Transverse colon (tissue), 4 donors: ENCODE data around the gene CEP95. TPM values are rescaled to one million over a fixed set of nuclear protein-coding genes. Genes with fewer than 3 reads are reported as not detected.
"Not testable (repeated sequence)": the region's sequence is repeated elsewhere in the genome, so short reads cannot be mapped to it uniquely, and the experiment has no call there.

Source experiments
- DNase-seq: peaks from one replicate; pipeline ENCODE4 v3.0.0-alpha.2; 2019
- H3K27ac ChIP-seq, 4 donors: fragments of 200-600 bp; sonication (generic); 2 replicates each; pipeline ENCODE4 v1.5.1; 2016 to 2018; ENCODE audit warnings: inconsistent platforms in 4 of 4
- H3K27me3 ChIP-seq: fragments of 200-600 bp; sonication (generic); 2 replicates; pipeline ENCODE4 v1.5.1; 2017; ENCODE audit warnings: inconsistent platforms
- H3K36me3 ChIP-seq, 4 donors: fragments of 200-600 bp; sonication (generic); 2 replicates each; pipeline ENCODE4 v1.5.1; 2017 to 2019; ENCODE audit warnings: inconsistent platforms in 4 of 4
- H3K4me1 ChIP-seq, 4 donors: fragments of 200-600 bp; sonication (generic); 2 replicates each; pipeline ENCODE4 v1.5.1; 2017 to 2020; ENCODE audit warnings: inconsistent platforms in 4 of 4
- H3K4me3 ChIP-seq, 4 donors: fragments of 200-600 bp; sonication (generic); 1 replicate in 1 of 4; 2 replicates in 3 of 4; pipeline versions ENCODE4 v1.5.1 to v1.6.1; 2017 to 2019; ENCODE audit warnings: inconsistent platforms in 4 of 4
- H3K9me3 ChIP-seq, 2 donors: fragments of 200-600 bp; sonication (generic); 2 replicates each; pipeline ENCODE4 v1.5.1; 2017 to 2019; ENCODE audit warnings: inconsistent platforms in 2 of 2
- CTCF ChIP-seq, 5 experiments: fragments of 200-600 bp in 3 of 5; fragments of 450-650 bp in 2 of 5; sonication (generic) in 3 of 5; IDR thresholded peaks; 1 replicate in 2 of 5; 2 replicates in 3 of 5; pipeline ENCODE4 v1.5.1; 2016 to 2017; ENCODE audit warnings: antibody characterized with exemption in 5 of 5, inconsistent platforms in 3 of 5, mild to moderate bottlenecking in 2 of 5, moderate library complexity in 1 of 5
- EP300 ChIP-seq: sonication (generic); formaldehyde crosslinking; IDR thresholded peaks from one replicate; pipeline ENCODE4 v1.6.1; 2017; ENCODE audit warnings: antibody characterized with exemption, low read depth
- POLR2A ChIP-seq: fragments of 450-650 bp; IDR thresholded peaks from one replicate; pipeline ENCODE4 v1.6.1; 2016; ENCODE audit warnings: antibody characterized with exemption, mild to moderate bottlenecking, moderate library complexity
- POLR2AphosphoS5 ChIP-seq, 3 donors: sonication (generic); formaldehyde crosslinking; IDR thresholded peaks; one replicate each; pipeline ENCODE4 v1.6.1; 2016; ENCODE audit warnings: antibody characterized with exemption in 3 of 3
- WGBS, 2 donors: methylation state at CpG; one replicate each; pipeline ENCODE4 v1.1.5; 2018; ENCODE audit warnings: low coverage in 1 of 2; 5-methylcytosine and 5-hydroxymethylcytosine counted together
- in situ Hi-C, 4 donors: fragments of 200-750 bp; cut with MboI; loops; one replicate each; pipeline versions ENCODE4 v1.15.0 to v1.15.1; 2017; ENCODE audit warnings: low sequenced_read_pairs in 3 of 4, low pct_ligation_motif_present in 1 of 4, low pct_unique_long_range_greater_than_20kb in 1 of 4
- intact Hi-C: fragments of 100-400 bp; cut with DNase I; formaldehyde crosslinking; loops from one replicate; pipeline ENCODE4 v1.15.1; 2023; ENCODE audit warnings: low total_unique reads
- total RNA-seq, 4 donors: library from RNA; depleted of rRNA; stranded (reverse); fragments of >200 nt; gene quantifications; one replicate each; pipeline ENCODE4 v1.1.0, GENCODE V29; 2016

Gene CEP95
- total RNA-seq, 4 donors from 2014 or later, result 33.8 to 82.9 (median 46.1) TPM

- no peaks in the 10 kb centered on the region for H3K9me3 ChIP-seq
- TF ChIP-seq POLR2A (no peak), CTCF (IDR thresholded peaks at IDR 0.05) (no peak), POLR2AphosphoS5 (IDR thresholded peaks at IDR 0.05) (no peak), EP300 (no peak)
- peaks cover 0 to 12% (median 0%) of the 10 kb centered on the region in 4 donors for H3K4me1 ChIP-seq
- no peak overlapping the region for H3K27ac ChIP-seq
- no peak overlapping the region for H3K4me3 ChIP-seq
- no peaks in the 10 kb centered on the region for H3K27me3 ChIP-seq
- no peaks in the 10 kb centered on the region for H3K36me3 ChIP-seq
- in situ Hi-C loops (no loop called here), intact Hi-C loops (no loop called here)
- WGBS, 2 donors, result 69 to 84% methylated on average over 6 of the region's 6 CpGs
- DNase-seq, result peak; percentile 11
Measured at GRCh38 chr17:64459284-64459747, 47.5 kb upstream of the CEP95 start.

- WGBS, 2 donors, result 93 to 98% methylated on average over 7 of the region's 7 CpGs
- peaks cover 0 to 12% (median 0%) of the 10 kb centered on the region in 4 donors for H3K4me1 ChIP-seq
- H3K36me3 ChIP-seq, H3K9me3 ChIP-seq, intact Hi-C loops, H3K27ac ChIP-seq, H3K4me3 ChIP-seq, H3K27me3 ChIP-seq, in situ Hi-C loops, DNase-seq: not testable (repeated sequence)
Measured at GRCh38 chr17:64459818-64460217, 47.0 kb upstream of the CEP95 start.

- Histone ChIP-seq H3K27ac (no peak overlapping the region), H3K27me3 (no peaks in the 10 kb centered on the region), H3K9me3 (no peaks in the 10 kb centered on the region), H3K36me3 (no peaks in the 10 kb centered on the region), H3K4me3 (no peak overlapping the region), H3K4me1 (peaks cover 0 to 10% (median 0%) of the 10 kb centered on the region in 4 donors)
- WGBS, 2 donors, result 93 to 94% methylated on average over 7 to 8 of the region's 8 CpGs
- no peak for DNase-seq
- TF ChIP-seq EP300 (no peak), CTCF (IDR thresholded peaks at IDR 0.05) (no peak)
- in situ Hi-C loops, result no loop called here
- intact Hi-C loops, result no loop called here
Measured at GRCh38 chr17:64460955-64461354, 45.8 kb upstream of the CEP95 start.

GRCh38 chr17:64461788-64462187, 45.0 kb upstream of the CEP95 start:
- Histone ChIP-seq H3K4me1 (peaks cover 0 to 1% (median 0%) of the 10 kb centered on the region in 4 donors), H3K27ac (no peak overlapping the region), H3K9me3 (no peaks in the 10 kb centered on the region), H3K36me3 (no peaks in the 10 kb centered on the region), H3K27me3 (no peaks in the 10 kb centered on the region), H3K4me3 (no peak overlapping the region)
- WGBS, 2 donors, result 74 to 78% methylated on average over 6 of the region's 6 CpGs
- no peak for DNase-seq
- in situ Hi-C loops (no loop called here), intact Hi-C loops (no loop called here)
- TF ChIP-seq POLR2A (no peak), CTCF (IDR thresholded peaks at IDR 0.05) (no peak), EP300 (no peak), POLR2AphosphoS5 (IDR thresholded peaks at IDR 0.05) (no peak)

- 47 to 71% methylated on average over 3 to 9 of the region's 9 CpGs for WGBS, 2 donors
- intact Hi-C loops, result no loop called here
- no peaks in the 10 kb centered on the region for H3K9me3 ChIP-seq
- no peak for TF ChIP-seq CTCF (IDR thresholded peaks at IDR 0.05)
- no peak for TF ChIP-seq EP300
- no peak overlapping the region for H3K27ac ChIP-seq
- in situ Hi-C loops, result no loop called here
- no peaks in the 10 kb centered on the region for H3K4me1 ChIP-seq
- no peak overlapping the region for H3K4me3 ChIP-seq
- H3K27me3 ChIP-seq, result no peaks in the 10 kb centered on the region
- no peak for DNase-seq
- H3K36me3 ChIP-seq, result no peaks in the 10 kb centered on the region
Measured at GRCh38 chr17:64466019-64466735, 40.6 kb upstream of the CEP95 start.

- H3K27ac ChIP-seq, in situ Hi-C loops, H3K9me3 ChIP-seq, DNase-seq, H3K27me3 ChIP-seq, H3K4me1 ChIP-seq, H3K36me3 ChIP-seq, intact Hi-C loops, H3K4me3 ChIP-seq: not testable (repeated sequence)
- 83 to 85% methylated on average over 1 of the region's 1 CpG for WGBS, 2 donors
Measured at GRCh38 chr17:64466834-64467233, 39.9 kb upstream of the CEP95 start.
